HUES48 (cell line): ENCODE data around the gene EMC8.

Experiments
- H3K27ac ChIP-seq: one replicate; pipeline ENCODE4 v1.7.0; 2013; ENCODE audit warnings: low read depth, low read length, inconsistent platforms
- H3K27me3 ChIP-seq: 2 replicates; pipeline ENCODE4 v1.6.1; 2013; ENCODE audit warnings: mild to moderate bottlenecking, low read length; ENCODE audit not compliant: control insufficient read depth, insufficient read depth
- H3K36me3 ChIP-seq: 2 replicates; pipeline ENCODE4 v1.6.1; 2013; ENCODE audit warnings: low read length; ENCODE audit not compliant: control insufficient read depth, insufficient read depth
- H3K4me1 ChIP-seq: 2 replicates; pipeline ENCODE4 v1.6.1; 2013; ENCODE audit warnings: mild to moderate bottlenecking, low read length; ENCODE audit not compliant: control insufficient read depth, insufficient read depth
- H3K4me3 ChIP-seq: 2 replicates; pipeline ENCODE4 v1.5.1; 2013; ENCODE audit warnings: mild to moderate bottlenecking, low read depth, low read length
- H3K9ac ChIP-seq: 2 replicates; pipeline ENCODE4 v1.6.1; 2013; ENCODE audit warnings: mild to moderate bottlenecking, low read depth, low read length, moderate library complexity
- H3K9me3 ChIP-seq: 2 replicates; pipeline ENCODE4 v1.6.1; 2013; ENCODE audit warnings: low read length; ENCODE audit not compliant: control insufficient read depth, insufficient read depth

Gene EMC8

GRCh38 chr16:85753559-85753958, 45.8 kb downstream of the EMC8 start:
- Histone ChIP-seq H3K27ac (no peak overlapping the region), H3K36me3 (no peaks in the 10 kb centered on the region), H3K4me3 (no peak overlapping the region), H3K4me1 (peaks cover 31% of the 10 kb centered on the region), H3K9ac (no peak overlapping the region), H3K27me3 (peaks cover 22% of the 10 kb centered on the region), H3K9me3 (no peaks in the 10 kb centered on the region)

- H3K4me1 ChIP-seq = peaks cover 31% of the 10 kb centered on the region
- H3K36me3 ChIP-seq = no peaks in the 10 kb centered on the region
- H3K9ac ChIP-seq = no peak overlapping the region
- no peaks in the 10 kb centered on the region for H3K9me3 ChIP-seq
- no peak overlapping the region for H3K27ac ChIP-seq
- no peak overlapping the region for H3K4me3 ChIP-seq
- H3K27me3 ChIP-seq = peaks cover 22% of the 10 kb centered on the region
Observed at GRCh38 chr16:85752511-85753420, 46.6 kb downstream of the EMC8 start.

GRCh38 chr16:85751698-85752501, 47.4 kb downstream of the EMC8 start:
- Histone ChIP-seq H3K4me3 (peak overlapping the region; percentile 62), H3K9ac (no peak overlapping the region), H3K27me3 (peaks cover 22% of the 10 kb centered on the region), H3K9me3 (no peaks in the 10 kb centered on the region), H3K4me1 (peaks cover 35% of the 10 kb centered on the region), H3K36me3 (no peaks in the 10 kb centered on the region), H3K27ac (no peak overlapping the region)

GRCh38 chr16:85750827-85751697, 48.3 kb downstream of the EMC8 start, which contains the start of gene C16orf74:
Gene C16orf74 (minus strand): TSS chr16:85751096. CDS start chr16:85735217, 15,879 bp downstream.
- H3K27me3 ChIP-seq = peaks cover 22% of the 10 kb centered on the region
- no peaks in the 10 kb centered on the region for H3K36me3 ChIP-seq
- no peaks in the 10 kb centered on the region for H3K9me3 ChIP-seq
- peaks cover 43% of the 10 kb centered on the region for H3K4me1 ChIP-seq
- H3K27ac ChIP-seq = peak within 1 kb of the TSS; percentile 12
- no peak within 1 kb of the TSS for H3K9ac ChIP-seq
- H3K4me3 ChIP-seq = peak within 1 kb of the TSS; percentile 62

- H3K27me3 ChIP-seq = peaks cover 22% of the 10 kb centered on the region
- peaks cover 43% of the 10 kb centered on the region for H3K4me1 ChIP-seq
- H3K27ac ChIP-seq = peak overlapping the region; percentile 12
Observed at GRCh38 chr16:85750146-85750826, 49.1 kb downstream of the EMC8 start.

GRCh38 chr16:85749771-85750145, 49.6 kb downstream of the EMC8 start:
- Histone ChIP-seq H3K9ac (no peak overlapping the region), H3K27ac (no peak overlapping the region), H3K4me1 (peaks cover 43% of the 10 kb centered on the region), H3K9me3 (no peaks in the 10 kb centered on the region), H3K36me3 (no peaks in the 10 kb centered on the region), H3K27me3 (peaks cover 22% of the 10 kb centered on the region), H3K4me3 (peak overlapping the region; percentile 62)

More at GRCh38 chr16:85750146-85750826, 49.1 kb downstream of the EMC8 start:
- no peaks in the 10 kb centered on the region for H3K9me3 ChIP-seq
- peak overlapping the region; percentile 62 for H3K4me3 ChIP-seq
- H3K36me3 ChIP-seq = no peaks in the 10 kb centered on the region
- no peak overlapping the region for H3K9ac ChIP-seq

GRCh38 chr16:85746460-85747215, 52.7 kb downstream of the EMC8 start:
- Histone ChIP-seq H3K27ac (peak overlapping the region; percentile 93), H3K9me3 (no peaks in the 10 kb centered on the region), H3K4me3 (no peak overlapping the region), H3K9ac (peak overlapping the region; percentile 31; the same call in 1 of the 2 replicates), H3K27me3 (peaks cover 7% of the 10 kb centered on the region), H3K36me3 (no peaks in the 10 kb centered on the region), H3K4me1 (peaks cover 22% of the 10 kb centered on the region)

GRCh38 chr16:85738923-85739715, 60.2 kb downstream of the EMC8 start:
- Histone ChIP-seq H3K4me1 (peaks cover 4% of the 10 kb centered on the region), H3K27ac (no peak overlapping the region), H3K4me3 (no peak overlapping the region)

GRCh38 chr16:85736921-85737320, 62.4 kb downstream of the EMC8 start:
- Histone ChIP-seq H3K4me3 (no peak overlapping the region), H3K9me3 (no peaks in the 10 kb centered on the region), H3K27me3 (no peaks in the 10 kb centered on the region), H3K9ac (no peak overlapping the region), H3K4me1 (peaks cover 6% of the 10 kb centered on the region), H3K27ac (no peak overlapping the region), H3K36me3 (no peaks in the 10 kb centered on the region)

More at GRCh38 chr16:85738923-85739715, 60.2 kb downstream of the EMC8 start:
- Histone ChIP-seq H3K36me3 (no peaks in the 10 kb centered on the region), H3K27me3 (no peaks in the 10 kb centered on the region), H3K9me3 (no peaks in the 10 kb centered on the region), H3K9ac (no peak overlapping the region)
